Epithelial cell of proximal tubule (primary cell): ENCODE measurements around the gene CCN6. TPM values are rescaled to one million over a fixed set of nuclear protein-coding genes. Genes with fewer than 3 reads are reported as not detected.
"Not testable (repeated sequence)": the region's sequence is repeated elsewhere in the genome, so short reads cannot be mapped to it uniquely, and the experiment has no call there.

ENCODE experiments used
- DNase-seq: peaks from one replicate; pipeline ENCODE4 v3.0.0-alpha.2; 2011; ENCODE audit warnings: low read depth
- H3K4me3 ChIP-seq: 2 replicates; pipeline ENCODE4 v1.5.1; 2011; ENCODE audit warnings: low read depth, mild to moderate bottlenecking, low read length
- total RNA-seq: library from RNA; depleted of rRNA; stranded (reverse); fragments of >200 nt; gene quantifications from 2 replicates; pipeline ENCODE4 v1.2.3, GENCODE V29; 2015
- TF ChIP-seq, protein P1 (sequence below): conservative IDR thresholded peaks from 2 replicates; pipeline ENCODE4 v1.5.1; 2012; ENCODE audit warnings: low read depth, mild to moderate bottlenecking, low read length

Gene CCN6
- total RNA-seq, 1 donor from 2014 or later, result 1.4 TPM

DNA sequence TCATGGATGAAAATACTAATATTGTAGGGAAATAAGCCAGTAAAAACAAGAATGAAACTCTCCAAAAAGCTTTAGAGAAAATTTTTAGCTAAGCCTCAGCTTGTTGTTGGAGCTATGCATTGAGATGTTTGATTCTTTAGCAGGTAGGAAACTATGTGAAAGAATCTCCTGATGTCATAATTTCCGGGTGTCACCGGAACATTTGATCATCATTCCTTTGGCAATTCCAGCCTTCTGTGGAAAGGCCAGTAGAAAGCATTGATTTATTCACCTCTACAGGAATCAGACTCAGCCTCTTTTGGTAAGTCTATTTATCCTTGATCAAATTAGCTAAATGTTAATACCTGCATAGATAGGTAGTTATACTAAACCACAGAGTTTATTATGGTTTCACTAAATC is 43.0 kb downstream of the CCN6 start:
- TF ChIP-seq, protein P1, sequence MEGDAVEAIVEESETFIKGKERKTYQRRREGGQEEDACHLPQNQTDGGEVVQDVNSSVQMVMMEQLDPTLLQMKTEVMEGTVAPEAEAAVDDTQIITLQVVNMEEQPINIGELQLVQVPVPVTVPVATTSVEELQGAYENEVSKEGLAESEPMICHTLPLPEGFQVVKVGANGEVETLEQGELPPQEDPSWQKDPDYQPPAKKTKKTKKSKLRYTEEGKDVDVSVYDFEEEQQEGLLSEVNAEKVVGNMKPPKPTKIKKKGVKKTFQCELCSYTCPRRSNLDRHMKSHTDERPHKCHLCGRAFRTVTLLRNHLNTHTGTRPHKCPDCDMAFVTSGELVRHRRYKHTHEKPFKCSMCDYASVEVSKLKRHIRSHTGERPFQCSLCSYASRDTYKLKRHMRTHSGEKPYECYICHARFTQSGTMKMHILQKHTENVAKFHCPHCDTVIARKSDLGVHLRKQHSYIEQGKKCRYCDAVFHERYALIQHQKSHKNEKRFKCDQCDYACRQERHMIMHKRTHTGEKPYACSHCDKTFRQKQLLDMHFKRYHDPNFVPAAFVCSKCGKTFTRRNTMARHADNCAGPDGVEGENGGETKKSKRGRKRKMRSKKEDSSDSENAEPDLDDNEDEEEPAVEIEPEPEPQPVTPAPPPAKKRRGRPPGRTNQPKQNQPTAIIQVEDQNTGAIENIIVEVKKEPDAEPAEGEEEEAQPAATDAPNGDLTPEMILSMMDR, result no peak
- no peak for DNase-seq
- no peak overlapping the region for H3K4me3 ChIP-seq

DNA sequence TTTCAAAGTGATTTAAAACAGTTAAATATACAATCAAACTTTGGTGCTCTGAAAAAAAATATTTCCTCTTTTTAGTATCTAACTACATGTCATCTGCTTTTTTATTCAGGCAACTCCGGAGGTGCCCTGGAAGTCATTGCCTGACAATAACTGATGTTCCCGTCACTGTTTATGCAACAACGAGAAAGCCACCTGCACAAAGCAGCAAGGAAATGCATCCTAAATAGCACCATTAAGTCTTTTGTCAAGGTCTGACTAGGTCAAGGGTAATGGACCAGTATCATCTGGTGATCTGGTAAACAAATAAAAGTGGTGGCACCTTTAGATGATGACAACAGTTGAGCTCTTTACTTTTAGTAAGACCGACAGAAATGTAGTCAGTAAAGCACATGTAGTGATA is 46.7 kb downstream of the CCN6 start:
- H3K4me3 ChIP-seq, result no peak overlapping the region
- TF ChIP-seq, protein P1, result no peak
- DNase-seq, result no peak

DNA sequence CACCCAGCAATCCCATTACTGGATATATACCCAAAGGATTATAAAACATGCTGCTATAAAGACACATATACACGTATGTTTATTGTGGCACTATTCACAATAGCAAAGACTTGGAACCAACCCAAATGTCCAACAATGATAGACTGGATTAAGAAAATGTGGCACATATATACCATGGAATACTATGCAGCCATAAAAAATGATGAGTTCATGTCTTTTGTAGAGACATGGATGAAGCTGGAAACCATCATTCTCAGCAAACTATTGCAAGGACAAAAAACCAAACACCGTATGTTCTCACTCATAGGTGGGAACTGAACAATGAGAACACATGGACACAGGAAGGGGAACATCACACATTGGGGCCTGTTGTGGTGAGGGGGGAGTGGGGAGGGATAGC is 52.1 kb downstream of the CCN6 start:
- DNase-seq, H3K4me3 ChIP-seq: not testable (repeated sequence)

DNA sequence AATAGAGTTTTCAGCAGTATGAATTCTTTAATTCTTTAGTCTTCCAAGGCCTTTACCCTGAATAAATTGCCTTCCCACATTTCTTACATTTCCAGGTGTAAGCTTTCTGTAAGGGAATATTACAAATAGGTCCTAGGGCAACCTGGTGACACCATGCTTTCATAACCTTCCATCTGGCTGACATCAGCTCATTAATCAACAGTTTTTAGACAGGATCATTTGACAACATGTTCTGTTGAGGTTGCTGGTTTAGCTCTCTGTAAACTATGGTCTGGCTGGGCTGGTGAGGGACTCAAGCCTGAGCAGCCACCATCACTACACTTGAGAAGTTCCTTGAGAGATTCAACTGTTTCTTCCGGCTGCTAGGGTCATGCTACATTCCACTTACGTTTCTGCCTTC is 52.7 kb downstream of the CCN6 start:
- no peak overlapping the region for H3K4me3 ChIP-seq
- DNase-seq, result no peak
- TF ChIP-seq, protein P1, result no peak

DNA sequence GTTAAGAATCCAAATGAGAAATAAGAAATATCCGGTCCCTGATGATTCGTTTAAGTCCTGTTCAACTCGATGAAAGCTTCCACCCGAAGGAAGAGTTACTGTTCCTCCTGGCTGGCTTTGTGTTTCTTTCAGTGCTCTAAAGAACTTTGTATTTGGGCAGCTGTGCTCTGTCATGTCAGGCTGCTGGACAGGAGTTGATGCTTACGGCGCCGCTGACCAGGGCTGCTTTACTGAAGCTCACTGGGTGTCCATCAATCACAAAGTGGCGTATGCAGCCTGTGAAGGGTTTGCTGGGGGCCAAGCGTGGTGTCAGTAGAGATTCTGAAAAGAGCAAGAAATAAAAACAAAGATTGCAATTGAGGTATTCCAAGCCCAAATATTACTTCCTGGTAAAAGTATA is 55.4 kb downstream of the CCN6 start:
- TF ChIP-seq, protein P1, result no peak
- no peak for DNase-seq
- no peak overlapping the region for H3K4me3 ChIP-seq

DNA sequence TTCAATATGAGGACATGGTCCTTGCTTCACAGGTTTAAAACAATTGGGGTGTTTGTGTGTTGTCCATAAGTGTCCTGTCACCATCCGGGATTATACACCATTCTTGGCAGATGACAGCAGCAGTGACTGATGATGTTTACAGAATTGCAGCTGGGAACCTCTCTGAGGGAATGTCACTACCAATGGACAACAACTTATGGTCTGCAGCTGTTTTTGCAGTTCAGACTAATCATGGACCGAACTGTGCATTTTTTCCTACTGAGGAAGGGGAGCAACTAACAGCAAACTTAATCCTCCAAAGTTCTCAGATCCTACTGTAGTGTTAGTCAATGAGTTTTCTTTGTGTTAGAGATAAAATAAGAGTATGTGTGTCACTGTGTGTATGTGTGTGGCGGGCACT is 59.5 kb downstream of the CCN6 start:
- no peak for DNase-seq
- TF ChIP-seq, protein P1, result no peak
- no peak overlapping the region for H3K4me3 ChIP-seq

DNA sequence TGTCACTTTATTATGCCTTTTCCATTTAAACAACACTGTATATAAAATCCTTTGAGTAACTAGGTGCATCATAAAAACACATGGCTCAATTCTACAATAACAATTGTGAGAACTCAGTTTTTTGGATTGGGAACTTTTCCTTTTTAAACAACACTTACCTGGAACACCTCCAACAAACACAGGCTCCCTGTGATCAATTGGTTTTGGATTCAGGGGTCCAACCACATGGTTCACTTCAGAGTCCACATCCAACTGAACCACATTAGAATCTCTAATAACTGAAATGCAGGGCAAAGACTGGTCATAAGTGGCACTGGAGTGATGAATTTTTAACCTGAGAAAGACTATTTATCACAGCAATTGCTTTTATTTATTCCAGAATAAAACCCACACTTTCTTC is 60.0 kb downstream of the CCN6 start:
- TF ChIP-seq, protein P1, result no peak
- no peak overlapping the region for H3K4me3 ChIP-seq
- DNase-seq, result no peak
